ENCODE results near the gene ERICH6.

The ERICH6 gene

GRCh38 chr3:150703756-150704344 is at the start of gene ERICH6:
ERICH6 (minus strand) TSS chr3:150703920; CDS start chr3:150703898, 22 bp downstream.
- ATAC-seq (peak; percentile 98), DNase-seq (ENCODE audit: low spot score in 2 of 2) (peak; percentile 75 to 91)
- peaks cover 15% of the 10 kb centered on the region for H3K36me3 Mint-ChIP-seq
- peaks cover 19% of the 10 kb centered on the region for H3K4me1 Mint-ChIP-seq
- peak within 1 kb of the TSS; percentile 97 for H3K4me3 Mint-ChIP-seq
- H3K9me3 Mint-ChIP-seq, result peaks cover 2% of the 10 kb centered on the region
- H3K27ac Mint-ChIP-seq, result peak within 1 kb of the TSS; percentile 99

GRCh38 chr3:150751781-150752263 is 48.1 kb upstream of the ERICH6 start:
- ATAC-seq (no peak), DNase-seq (ENCODE audit: low spot score in 2 of 2) (no peak)
- H3K36me3 Mint-ChIP-seq, result peaks cover 100% of the 10 kb centered on the region
- no peaks in the 10 kb centered on the region for H3K9me3 Mint-ChIP-seq
- peaks cover 71% of the 10 kb centered on the region for H3K4me1 Mint-ChIP-seq
- H3K27ac Mint-ChIP-seq, result peak overlapping the region; percentile 81
- peak overlapping the region; percentile 1 for H3K4me3 Mint-ChIP-seq

- no peak overlapping the region for H3K4me3 Mint-ChIP-seq
- H3K4me1 Mint-ChIP-seq, result peaks cover 91% of the 10 kb centered on the region
- H3K9me3 Mint-ChIP-seq, result no peaks in the 10 kb centered on the region
- H3K27ac Mint-ChIP-seq, result peak overlapping the region; percentile 37
- DNase-seq (ENCODE audit: low spot score in 2 of 2), result no peak
- no peak for ATAC-seq
- H3K36me3 Mint-ChIP-seq, result peaks cover 100% of the 10 kb centered on the region
These were observed 45.5 kb upstream of the ERICH6 start for GRCh38 chr3:150749255-150749654.

- Mint-ChIP-seq H3K4me3 (no peak overlapping the region), H3K27ac (no peak overlapping the region), H3K9me3 (no peaks in the 10 kb centered on the region), H3K4me1 (peaks cover 90% of the 10 kb centered on the region), H3K36me3 (peaks cover 100% of the 10 kb centered on the region)
- ATAC-seq, result no peak
- no peak for DNase-seq (ENCODE audit: low spot score in 2 of 2)
These were observed 44.9 kb upstream of the ERICH6 start for GRCh38 chr3:150748684-150749047.

GRCh38 chr3:150747886-150748683 is 44.4 kb upstream of the ERICH6 start:
- no peak for DNase-seq (ENCODE audit: low spot score in 2 of 2)
- no peak overlapping the region for H3K4me3 Mint-ChIP-seq
- H3K9me3 Mint-ChIP-seq, result no peaks in the 10 kb centered on the region
- peaks cover 100% of the 10 kb centered on the region for H3K36me3 Mint-ChIP-seq
- peaks cover 90% of the 10 kb centered on the region for H3K4me1 Mint-ChIP-seq
- H3K27ac Mint-ChIP-seq, result no peak overlapping the region
- ATAC-seq, result no peak

- no peak for ATAC-seq
- H3K27ac Mint-ChIP-seq, result peak overlapping the region; percentile 60
- H3K4me1 Mint-ChIP-seq, result peaks cover 90% of the 10 kb centered on the region
- H3K4me3 Mint-ChIP-seq, result no peak overlapping the region
- no peaks in the 10 kb centered on the region for H3K9me3 Mint-ChIP-seq
- peaks cover 100% of the 10 kb centered on the region for H3K36me3 Mint-ChIP-seq
- no peak for DNase-seq (ENCODE audit: low spot score in 2 of 2)
These were observed 43.3 kb upstream of the ERICH6 start for GRCh38 chr3:150746791-150747590.

GRCh38 chr3:150745832-150746231 is 42.1 kb upstream of the ERICH6 start:
- Mint-ChIP-seq H3K27ac (peak overlapping the region; percentile 14), H3K4me1 (peaks cover 89% of the 10 kb centered on the region), H3K9me3 (no peaks in the 10 kb centered on the region), H3K36me3 (peaks cover 100% of the 10 kb centered on the region), H3K4me3 (peak overlapping the region; percentile 11)
- no peak for DNase-seq (ENCODE audit: low spot score in 2 of 2)
- no peak for ATAC-seq

- peaks cover 91% of the 10 kb centered on the region for H3K4me1 Mint-ChIP-seq
- H3K27ac Mint-ChIP-seq, result peak overlapping the region; percentile 56
- H3K9me3 Mint-ChIP-seq, result no peaks in the 10 kb centered on the region
- no peak overlapping the region for H3K4me3 Mint-ChIP-seq
- H3K36me3 Mint-ChIP-seq, result peaks cover 100% of the 10 kb centered on the region
- no peak for ATAC-seq
- DNase-seq (ENCODE audit: low spot score in 2 of 2), result no peak
These were observed 41.1 kb upstream of the ERICH6 start for GRCh38 chr3:150744919-150745211.

GRCh38 chr3:150744041-150744918 is 40.6 kb upstream of the ERICH6 start:
- no peaks in the 10 kb centered on the region for H3K9me3 Mint-ChIP-seq
- no peak for DNase-seq (ENCODE audit: low spot score in 2 of 2)
- peaks cover 100% of the 10 kb centered on the region for H3K36me3 Mint-ChIP-seq
- no peak overlapping the region for H3K4me3 Mint-ChIP-seq
- ATAC-seq, result no peak
- peak overlapping the region; percentile 56 for H3K27ac Mint-ChIP-seq
- peaks cover 93% of the 10 kb centered on the region for H3K4me1 Mint-ChIP-seq

- Mint-ChIP-seq H3K27ac (peak overlapping the region; percentile 56), H3K36me3 (peaks cover 93% of the 10 kb centered on the region), H3K4me3 (no peak overlapping the region), H3K9me3 (no peaks in the 10 kb centered on the region), H3K4me1 (peaks cover 93% of the 10 kb centered on the region)
- DNase-seq (ENCODE audit: low spot score in 2 of 2) (no peak), ATAC-seq (no peak)
These were observed 39.8 kb upstream of the ERICH6 start for GRCh38 chr3:150743508-150743907.

- Mint-ChIP-seq H3K36me3 (peaks cover 90% of the 10 kb centered on the region), H3K4me3 (peak overlapping the region; percentile 43), H3K4me1 (peaks cover 96% of the 10 kb centered on the region), H3K27ac (peak overlapping the region; percentile 17), H3K9me3 (no peaks in the 10 kb centered on the region)
- DNase-seq (ENCODE audit: low spot score in 2 of 2) (no peak), ATAC-seq (no peak)
These were observed 39.0 kb upstream of the ERICH6 start for GRCh38 chr3:150742679-150743078.

GRCh38 chr3:150742141-150742523 is 38.4 kb upstream of the ERICH6 start:
- DNase-seq (ENCODE audit: low spot score in 2 of 2) (no peak), ATAC-seq (no peak)
- Mint-ChIP-seq H3K4me1 (peaks cover 96% of the 10 kb centered on the region), H3K27ac (peak overlapping the region; percentile 17), H3K36me3 (peaks cover 85% of the 10 kb centered on the region), H3K9me3 (no peaks in the 10 kb centered on the region), H3K4me3 (peak overlapping the region; percentile 43)

- H3K27ac Mint-ChIP-seq, result peak overlapping the region; percentile 92
- peaks cover 83% of the 10 kb centered on the region for H3K36me3 Mint-ChIP-seq
These were observed 37.9 kb upstream of the ERICH6 start for GRCh38 chr3:150741497-150742140.

GRCh38 chr3:150740733-150741496 is 37.2 kb upstream of the ERICH6 start:
- Mint-ChIP-seq H3K36me3 (peaks cover 82% of the 10 kb centered on the region), H3K4me3 (peak overlapping the region; percentile 65), H3K4me1 (peaks cover 93% of the 10 kb centered on the region), H3K27ac (peak overlapping the region; percentile 92), H3K9me3 (no peaks in the 10 kb centered on the region)
- DNase-seq (ENCODE audit: low spot score in 2 of 2), result no peak
- ATAC-seq, result peak; percentile 9

More at GRCh38 chr3:150741497-150742140, 37.9 kb upstream of the ERICH6 start:
- peak overlapping the region; percentile 65 for H3K4me3 Mint-ChIP-seq
- DNase-seq (ENCODE audit: low spot score in 2 of 2) (no peak), ATAC-seq (no peak)
- H3K9me3 Mint-ChIP-seq, result no peaks in the 10 kb centered on the region
- peaks cover 93% of the 10 kb centered on the region for H3K4me1 Mint-ChIP-seq

All from stimulated activated effector memory CD8-positive, alpha-beta T cell treated with anti-CD3 and anti-CD28 coated beads, Interleukin-12 subunit alpha, Interleukin-12 subunit beta, amount 100 ng/mL, for 72 hours (primary cell).